ENCODE data around the gene MAGEF1. TPM values are rescaled to one million over a fixed set of nuclear protein-coding genes. Genes with fewer than 3 reads are reported as not detected.

MAGEF1 gene
- polyA plus RNA-seq, 3 donors: 85.7 to 99.1 (median 89.6) TPM

DNA sequence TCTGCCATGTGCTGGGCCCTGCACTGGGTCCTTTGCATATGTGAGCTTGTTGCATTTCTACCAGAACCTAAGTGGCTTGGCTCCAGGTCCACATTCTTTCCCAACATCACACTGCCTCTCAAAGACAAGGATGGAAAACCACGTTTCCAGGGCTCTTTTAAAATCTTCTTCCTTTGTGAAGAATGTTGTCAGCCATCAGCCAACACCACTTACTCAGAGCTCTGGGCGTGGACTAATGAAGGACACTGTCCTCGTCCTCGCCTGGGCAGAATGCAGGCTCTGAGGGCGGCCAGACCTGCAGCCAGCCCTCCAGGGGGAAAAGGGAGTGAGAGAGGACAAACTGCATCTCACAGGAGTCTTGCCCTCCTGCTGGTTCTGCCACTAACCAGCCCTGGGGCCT is 49.7 kb downstream of the MAGEF1 start:
- no peak for DNase-seq (ENCODE audit: extremely low read depth in 1 of 11, low read depth in 9 of 11, low spot score in 4 of 11)

- no peak for DNase-seq (ENCODE audit: extremely low read depth in 1 of 11, low read depth in 9 of 11, low spot score in 4 of 11)
These were observed 50.9 kb downstream of the MAGEF1 start for GRCh38 chr3:184660931-184661330.

Other genes with a start within 250 kb of the MAGEF1 start
- 10 to 100 TPM; 29.0 to 32.7 (median 29.5) TPM for gene EPHB3, start 150.3 kb downstream of the MAGEF1 start, polyA plus RNA-seq (ENCODE audit: insufficient read length in 3 of 3)
- 10 to 100 TPM; 37.2 to 48.4 (median 48.0) TPM for gene VPS8, start 100.1 kb upstream of the MAGEF1 start, polyA plus RNA-seq (ENCODE audit: insufficient read length in 3 of 3)

Measured in renal cortex interstitium (tissue), 11 donors.